Lung microvascular endothelial cell (primary cell): ENCODE results near the gene RAB6C. TPM values are rescaled to one million over a fixed set of nuclear protein-coding genes. Genes with fewer than 3 reads are reported as not detected.
"Not testable (repeated sequence)": the region's sequence is repeated elsewhere in the genome, so short reads cannot be mapped to it uniquely, and the experiment has no call there.

ENCODE experiments used
- DNase-seq, 2 donors: peaks; one replicate each; pipeline versions ENCODE4 v3.0.0 to v3.0.0-alpha.2; 2010; ENCODE audit warnings: low read depth in 2 of 2
- total RNA-seq: library from RNA; depleted of rRNA; stranded (reverse); fragments of >200 nt; gene quantifications from 2 replicates; pipeline ENCODE4 v1.2.1, GENCODE V29; 2014

Gene RAB6C
- under 0.01 TPM in 2 replicates for total RNA-seq

GRCh38 chr2:129979629-129980155 lies at the start of gene RAB6C:
TSS of gene RAB6C (plus strand) at chr2:129979666. CDS start at chr2:129980116, 450 bp downstream.
- peak; percentile 10 to 19 for DNase-seq

- no peak for DNase-seq
Observed at GRCh38 chr2:129930451-129930850, 49.0 kb upstream of the RAB6C start.

GRCh38 chr2:129933387-129933786 lies 46.1 kb upstream of the RAB6C start:
- DNase-seq, result not testable (repeated sequence)

- DNase-seq, result no peak
Observed at GRCh38 chr2:129934044-129934822, 45.2 kb upstream of the RAB6C start.

- DNase-seq, result no peak
Observed at GRCh38 chr2:129935118-129935517, 44.3 kb upstream of the RAB6C start.

GRCh38 chr2:129936334-129936934 lies 43.0 kb upstream of the RAB6C start:
- peak in 1 of 2 donors; percentile 45 for DNase-seq

GRCh38 chr2:129938850-129939471 lies 40.5 kb upstream of the RAB6C start:
- DNase-seq, result not testable (repeated sequence)

GRCh38 chr2:129943456-129943855 lies 36.0 kb upstream of the RAB6C start:
- DNase-seq, result not testable (repeated sequence)

GRCh38 chr2:129945557-129945956 lies 33.9 kb upstream of the RAB6C start:
- DNase-seq, result no peak

- DNase-seq, result not testable (repeated sequence)
Observed at GRCh38 chr2:129947712-129948111, 31.8 kb upstream of the RAB6C start.

GRCh38 chr2:129956171-129956570 lies 23.3 kb upstream of the RAB6C start:
- not testable (repeated sequence) for DNase-seq

GRCh38 chr2:129957891-129958290 lies 21.6 kb upstream of the RAB6C start:
- no peak for DNase-seq

GRCh38 chr2:129958736-129959135 lies 20.7 kb upstream of the RAB6C start:
- DNase-seq, result not testable (repeated sequence)

- DNase-seq, result peak in 1 of 2 donors; percentile 17
Observed at GRCh38 chr2:129968605-129969004, 10.9 kb upstream of the RAB6C start.

GRCh38 chr2:129975016-129975774 lies 4.3 kb upstream of the RAB6C start:
- DNase-seq, result no peak

- not testable (repeated sequence) for DNase-seq
Observed at GRCh38 chr2:129976969-129977368, 2.5 kb upstream of the RAB6C start.

GRCh38 chr2:129977986-129978385 lies 1.5 kb upstream of the RAB6C start:
- DNase-seq, result no peak

GRCh38 chr2:129980246-129980645 lies 780 bp downstream of the RAB6C start:
- not testable (repeated sequence) for DNase-seq

- DNase-seq, result not testable (repeated sequence)
Observed at GRCh38 chr2:129981689-129982088, 2.2 kb downstream of the RAB6C start.

- no peak for DNase-seq
Observed at GRCh38 chr2:129984426-129984825, 5.0 kb downstream of the RAB6C start.

GRCh38 chr2:129992415-129993006 lies 13.0 kb downstream of the RAB6C start:
- not testable (repeated sequence) for DNase-seq
